Tongue (tissue), 2 donors: ENCODE results near the gene CHCHD1. TPM values are rescaled to one million over a fixed set of nuclear protein-coding genes. Genes with fewer than 3 reads are reported as not detected.
"Not testable (repeated sequence)": the region's sequence is repeated elsewhere in the genome, so short reads cannot be mapped to it uniquely, and the experiment has no call there.

Source experiments
- DNase-seq: peaks from one replicate; pipeline ENCODE4 v3.0.0-alpha.2; 2015
- total RNA-seq: library from RNA; depleted of rRNA; stranded (reverse); fragments of >200 nt; gene quantifications from one replicate; pipeline ENCODE4 v1.2.3, GENCODE V29; 2014

The CHCHD1 gene
- total RNA-seq, 1 donor from 2014 or later = 18.7 TPM

DNA sequence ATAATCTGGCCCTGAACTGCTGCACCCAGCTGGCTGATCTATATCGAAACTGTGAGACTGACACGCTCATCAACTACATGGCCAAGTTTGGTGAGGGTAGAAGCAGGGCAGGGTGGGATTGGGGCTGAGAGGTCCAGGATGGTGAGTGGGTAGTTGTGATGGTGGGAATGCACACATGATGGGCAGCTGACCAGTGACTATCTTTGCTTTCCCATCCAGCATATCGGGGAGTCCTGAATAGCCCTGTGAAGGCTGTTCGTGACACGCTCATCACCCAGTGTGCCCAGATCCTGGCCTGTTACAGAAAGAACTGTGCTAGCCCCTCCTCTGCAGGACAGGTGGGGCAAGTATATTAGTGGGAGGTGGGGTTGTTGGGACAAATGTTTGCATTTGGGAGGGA is 12.5 kb upstream of the CHCHD1 start:
- DNase-seq = no peak

DNA sequence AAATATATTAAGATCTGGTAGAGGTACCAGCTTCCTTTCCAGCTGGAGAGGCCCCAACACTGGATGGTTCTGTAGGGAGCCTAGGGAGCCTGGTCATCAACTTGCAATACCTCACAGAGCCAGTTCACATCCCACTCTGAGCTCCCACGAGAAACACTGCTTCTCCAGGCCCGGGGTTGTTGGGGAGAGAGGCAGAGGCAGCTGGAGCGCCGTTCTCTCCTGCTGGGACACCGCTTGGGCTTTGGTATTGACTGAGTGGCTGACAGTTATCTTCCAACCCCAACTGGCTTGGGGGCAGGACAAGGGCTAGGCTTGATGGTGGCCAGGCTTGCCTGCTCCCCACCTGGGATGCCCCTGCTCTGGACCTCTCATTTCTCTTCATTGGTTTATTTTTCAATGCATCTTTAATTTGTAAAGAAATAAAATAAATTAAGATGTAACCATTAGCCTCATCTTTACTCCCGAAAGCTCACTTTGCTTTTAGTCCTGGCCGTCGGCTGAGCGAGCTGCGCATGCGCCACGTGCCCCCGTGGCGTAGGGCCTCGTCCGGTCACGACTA is 10.0 kb upstream of the CHCHD1 start:
- DNase-seq = peak; percentile 95

DNA sequence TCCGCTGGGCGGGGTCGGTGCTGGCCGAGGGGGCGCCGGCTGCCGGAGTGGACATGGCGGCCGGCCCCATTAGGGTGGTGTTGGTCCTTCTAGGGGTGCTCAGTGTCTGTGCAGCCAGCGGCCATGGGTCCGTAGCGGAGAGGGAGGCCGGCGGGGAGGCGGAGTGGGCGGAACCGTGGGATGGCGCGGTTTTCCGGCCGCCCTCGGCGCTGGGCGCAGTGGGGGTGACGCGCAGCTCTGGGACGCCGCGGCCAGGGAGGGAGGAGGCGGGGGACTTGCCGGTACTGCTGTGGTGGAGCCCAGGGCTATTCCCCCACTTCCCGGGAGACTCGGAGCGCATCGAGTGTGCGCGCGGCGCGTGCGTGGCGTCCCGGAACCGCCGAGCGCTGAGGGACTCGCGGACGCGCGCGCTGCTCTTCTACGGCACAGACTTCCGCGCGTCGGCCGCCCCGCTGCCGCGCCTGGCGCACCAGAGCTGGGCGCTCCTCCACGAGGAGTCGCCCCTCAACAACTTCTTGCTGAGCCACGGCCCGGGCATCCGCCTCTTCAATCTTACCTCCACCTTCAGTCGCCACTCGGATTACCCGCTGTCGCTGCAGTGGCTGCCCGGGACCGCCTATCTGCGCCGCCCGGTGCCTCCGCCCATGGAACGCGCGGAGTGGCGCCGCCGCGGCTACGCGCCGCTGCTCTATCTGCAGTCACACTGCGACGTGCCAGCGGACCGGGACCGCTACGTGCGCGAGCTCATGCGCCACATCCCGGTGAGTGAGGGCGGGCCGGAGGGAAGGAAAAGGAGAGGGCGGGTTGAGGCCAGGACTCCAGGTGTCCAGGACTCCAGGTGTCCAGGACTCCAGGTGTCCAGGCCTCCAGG is 9.3 kb upstream of the CHCHD1 start:
- peak; percentile 87 for DNase-seq

DNA sequence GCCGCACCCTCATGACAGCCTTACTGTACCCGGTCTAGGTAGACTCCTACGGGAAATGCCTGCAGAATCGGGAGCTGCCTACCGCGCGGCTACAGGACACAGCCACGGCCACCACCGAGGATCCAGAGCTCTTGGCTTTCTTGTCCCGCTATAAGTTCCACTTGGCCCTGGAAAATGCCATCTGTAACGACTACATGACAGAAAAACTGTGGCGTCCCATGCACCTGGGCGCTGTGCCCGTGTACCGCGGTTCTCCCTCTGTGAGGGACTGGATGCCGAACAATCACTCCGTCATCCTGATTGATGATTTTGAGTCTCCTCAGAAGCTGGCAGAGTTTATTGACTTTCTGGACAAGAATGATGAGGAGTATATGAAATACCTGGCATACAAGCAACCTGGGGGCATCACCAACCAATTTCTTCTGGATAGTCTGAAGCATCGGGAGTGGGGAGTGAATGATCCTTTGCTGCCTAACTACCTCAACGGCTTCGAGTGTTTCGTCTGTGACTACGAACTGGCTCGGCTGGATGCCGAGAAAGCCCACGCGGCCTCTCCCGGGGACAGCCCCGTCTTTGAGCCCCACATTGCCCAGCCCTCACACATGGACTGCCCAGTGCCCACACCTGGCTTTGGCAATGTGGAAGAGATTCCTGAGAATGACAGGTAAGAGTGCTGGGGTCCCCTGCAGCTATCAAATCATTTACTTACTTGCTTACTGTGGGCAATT is 8.5 kb upstream of the CHCHD1 start:
- DNase-seq = no peak

DNA sequence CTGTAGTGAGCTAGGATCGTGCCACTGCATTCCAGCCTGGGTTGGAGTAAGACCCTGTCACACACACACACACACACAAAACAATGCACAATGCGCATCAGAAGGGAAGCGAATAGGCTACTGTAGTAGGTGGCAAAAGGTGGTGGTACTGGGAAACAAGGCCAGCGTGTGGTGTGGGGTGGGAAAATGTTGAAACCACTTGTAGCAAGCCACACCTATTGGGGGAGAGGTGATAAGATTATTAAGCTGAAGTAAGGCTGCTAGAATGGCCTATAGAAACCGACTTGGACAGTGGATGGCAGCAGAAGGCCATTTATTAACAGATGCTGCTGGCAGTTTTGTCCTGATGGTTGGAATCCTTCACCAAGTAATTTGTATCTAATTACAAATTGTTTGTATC is 7.2 kb upstream of the CHCHD1 start:
- DNase-seq = no peak

DNA sequence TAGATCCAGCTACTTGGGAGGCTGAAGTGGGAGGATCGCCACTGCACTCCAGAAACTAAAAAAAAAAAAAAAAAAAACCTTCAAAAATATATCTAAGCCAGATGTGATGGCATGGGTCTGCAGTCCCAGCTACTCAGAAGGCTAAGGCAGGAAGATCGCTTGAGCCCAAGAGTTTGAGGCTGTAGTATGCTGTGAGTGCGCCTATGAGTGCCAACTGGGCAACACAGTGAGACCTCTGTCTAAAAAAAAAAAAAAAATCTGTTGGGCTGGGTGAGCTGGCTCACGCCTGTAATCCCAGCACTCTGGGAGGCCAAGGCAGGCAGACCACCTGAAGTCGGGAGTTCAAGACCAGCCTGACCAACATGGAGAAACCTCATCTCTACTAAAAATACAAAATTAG is 2.8 kb upstream of the CHCHD1 start:
- no peak for DNase-seq

DNA sequence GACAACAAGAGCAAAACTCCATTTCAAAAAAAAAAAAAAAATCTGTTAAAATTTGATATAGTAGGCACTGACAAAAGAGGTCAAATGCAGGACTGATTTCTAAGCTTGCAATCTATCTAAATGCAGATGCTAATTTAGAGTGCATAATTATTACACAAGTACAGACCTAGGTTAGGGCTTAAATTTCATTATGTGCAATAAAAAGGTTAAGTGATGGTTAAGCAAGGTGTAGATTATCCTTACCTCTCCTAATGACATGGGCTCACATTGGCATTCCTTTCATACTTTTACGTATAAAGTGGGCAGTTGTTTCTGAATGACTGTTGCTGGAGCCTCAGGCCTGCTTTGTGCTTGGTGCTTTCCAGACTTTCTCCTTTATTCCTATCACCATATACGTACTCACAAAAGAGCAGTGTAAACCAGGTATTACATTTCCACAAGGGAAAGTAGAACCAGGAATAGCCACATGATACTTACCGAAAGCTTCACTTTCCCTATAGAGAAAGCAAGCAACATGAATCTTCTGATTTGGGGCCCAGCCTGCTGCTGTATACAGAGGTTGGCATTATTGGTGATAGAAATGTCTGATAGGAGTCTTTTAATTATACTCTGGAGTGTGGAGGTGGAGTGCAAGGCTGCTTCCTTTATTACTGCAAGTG is 2.2 kb upstream of the CHCHD1 start:
- no peak for DNase-seq

DNA sequence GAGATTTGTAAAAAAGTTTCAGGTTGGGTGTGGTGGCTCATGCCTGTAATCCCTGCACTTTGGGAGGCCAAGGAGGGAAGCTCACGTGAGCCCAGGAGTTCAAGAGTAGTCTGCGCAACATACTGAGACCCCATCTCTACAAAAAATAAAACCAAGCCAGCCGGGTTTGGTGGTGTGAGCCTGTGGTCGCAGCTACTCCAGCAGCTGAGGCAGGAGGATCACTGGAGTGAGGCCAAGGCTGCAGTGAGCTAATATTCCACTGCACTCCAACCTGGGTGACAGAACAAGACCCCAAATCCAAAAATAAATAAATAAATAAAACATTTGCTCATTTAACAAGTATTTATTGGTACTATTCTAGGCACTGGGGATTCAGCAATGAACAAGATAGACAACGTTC is 1.5 kb upstream of the CHCHD1 start:
- no peak for DNase-seq

DNA sequence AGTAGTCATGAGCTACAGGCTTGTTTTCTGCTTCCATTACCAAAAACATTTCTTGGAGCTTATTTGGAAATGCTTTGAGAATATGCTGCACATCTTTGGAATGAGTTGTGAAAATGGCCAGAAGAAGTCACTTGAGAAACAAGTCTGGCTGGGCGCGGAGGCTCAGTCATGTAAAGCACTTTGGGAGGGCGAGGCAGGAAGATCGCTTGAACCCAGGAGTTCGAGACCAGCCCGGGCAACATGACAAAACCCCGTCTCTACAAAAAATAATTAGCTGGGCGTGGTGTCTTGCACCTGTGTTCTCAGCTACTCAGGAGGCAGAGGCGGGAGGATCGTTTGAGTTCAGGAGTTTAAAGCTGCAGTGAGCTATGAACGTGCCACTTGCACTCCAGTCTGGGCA is 882 bp upstream of the CHCHD1 start:
- DNase-seq = no peak

DNA sequence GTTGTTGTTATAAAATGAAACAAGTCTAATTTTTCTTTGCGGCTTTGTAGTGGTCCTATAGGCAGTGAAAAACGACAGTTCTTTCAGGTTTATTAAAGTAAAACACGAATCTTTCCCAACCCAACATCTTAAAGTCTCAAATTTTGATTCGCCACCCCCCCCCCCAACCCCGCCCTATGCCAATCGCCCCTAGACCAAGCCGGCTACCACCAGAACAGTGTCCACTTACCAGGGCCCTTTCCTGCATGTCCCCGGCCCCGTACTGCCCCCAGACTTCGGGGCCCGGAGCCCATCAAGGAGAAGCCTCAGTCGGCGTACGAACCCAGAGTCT is 335 bp upstream of the CHCHD1 start:
- no peak for DNase-seq

DNA sequence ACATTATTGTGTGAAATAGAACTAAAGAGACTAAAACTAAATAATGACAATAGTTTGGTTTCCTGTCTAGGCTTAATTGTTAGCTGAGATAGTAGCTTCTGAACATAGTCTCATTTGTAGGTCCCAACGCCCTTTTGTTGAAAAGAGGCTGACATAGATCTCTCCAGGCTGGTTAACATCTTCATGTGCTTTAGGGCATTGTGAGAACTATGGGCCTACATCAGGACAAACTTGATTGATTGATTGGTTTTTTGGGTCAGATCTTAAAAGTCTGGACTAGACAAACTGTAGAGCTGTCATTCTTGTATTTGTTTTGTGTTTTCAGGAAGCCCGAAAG is 869 bp downstream of the CHCHD1 start:
- no peak for DNase-seq

DNA sequence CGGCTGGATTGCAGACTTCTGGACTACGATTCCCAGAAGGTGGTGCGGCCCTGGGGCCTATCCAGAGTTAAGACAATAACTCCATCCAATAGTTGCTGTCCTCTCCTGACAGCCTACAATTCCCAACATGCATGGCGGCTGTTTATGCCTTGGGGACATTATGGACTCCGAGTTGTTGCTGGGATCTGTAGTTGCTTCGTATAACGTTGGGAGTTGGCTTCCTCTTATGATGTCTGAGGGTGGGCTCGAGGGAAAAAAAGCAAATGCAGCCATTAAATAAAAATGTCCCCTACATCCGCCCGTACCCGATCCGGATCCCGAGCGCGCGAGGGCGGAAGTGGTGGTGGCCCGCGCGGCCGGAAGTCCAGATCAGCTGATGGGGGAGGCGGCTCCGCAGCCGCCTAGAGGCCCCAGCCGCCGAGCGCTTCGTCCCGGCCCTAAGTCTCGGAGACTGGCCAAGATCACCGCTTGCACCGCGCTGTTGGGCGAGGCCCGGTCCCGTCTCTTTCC is 3.4 kb downstream of the CHCHD1 start, which contains the start of gene ZSWIM8:
Gene ZSWIM8, plus strand, starts transcription at position 396 of the 510 bp plus-strand sequence. CDS start 273 bp downstream, outside the sequence.
- peak; percentile 98 for DNase-seq

DNA sequence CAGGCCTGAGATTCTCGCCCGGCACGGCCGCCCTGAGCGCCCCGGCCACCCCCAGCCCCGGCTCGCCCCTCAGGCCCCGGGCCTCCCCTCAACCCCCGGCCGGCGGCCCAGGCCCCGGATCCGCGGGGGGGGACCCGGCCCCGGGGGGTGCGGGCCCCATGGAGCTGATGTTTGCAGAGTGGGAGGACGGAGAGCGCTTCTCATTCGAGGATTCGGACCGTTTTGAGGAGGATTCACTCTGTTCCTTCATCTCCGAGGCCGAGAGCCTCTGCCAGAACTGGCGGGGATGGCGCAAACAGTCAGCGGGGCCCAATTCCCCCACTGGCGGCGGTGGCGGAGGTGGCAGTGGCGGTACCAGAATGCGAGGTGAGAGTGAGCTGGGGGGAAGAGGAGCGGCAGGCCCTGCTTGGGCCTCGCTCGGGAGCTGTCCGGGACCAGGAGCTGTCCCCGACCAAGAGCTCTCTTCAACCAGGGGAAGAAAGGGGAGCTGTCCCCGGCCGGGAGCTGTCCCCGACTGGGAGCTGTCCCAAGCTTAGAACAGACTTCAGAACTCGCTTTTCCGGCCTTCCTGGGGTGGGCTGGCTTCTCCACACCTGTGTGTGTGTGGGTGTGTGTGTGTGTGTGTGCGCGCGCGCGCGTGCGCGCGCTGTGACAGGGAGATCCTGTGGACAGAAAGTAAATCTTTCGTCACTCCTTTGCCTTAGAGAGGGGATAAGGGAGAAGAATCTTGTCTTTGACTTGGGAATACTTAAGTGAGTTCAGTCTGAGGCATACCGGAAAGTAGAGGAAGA is 4.1 kb downstream of the CHCHD1 start:
- DNase-seq = peak; percentile 49

DNA sequence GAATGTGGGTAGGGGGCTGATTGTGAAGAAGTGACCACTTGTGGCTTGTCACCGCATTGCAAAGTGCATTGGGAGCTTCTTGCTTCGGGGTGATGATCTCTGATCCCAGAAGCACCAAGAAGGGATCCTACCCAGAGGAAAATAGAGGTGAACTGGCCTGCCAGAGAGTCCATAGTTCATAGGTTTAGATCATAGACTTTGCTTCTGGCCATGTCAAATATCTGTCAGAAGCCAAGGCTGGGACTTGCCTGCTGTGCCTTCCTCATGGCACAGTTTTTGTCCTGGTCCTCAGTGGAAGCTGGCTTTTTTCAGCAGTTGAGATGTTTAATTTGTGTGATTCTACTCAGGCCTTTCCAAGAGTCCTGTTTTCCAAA is 4.7 kb downstream of the CHCHD1 start:
- DNase-seq = no peak

DNA sequence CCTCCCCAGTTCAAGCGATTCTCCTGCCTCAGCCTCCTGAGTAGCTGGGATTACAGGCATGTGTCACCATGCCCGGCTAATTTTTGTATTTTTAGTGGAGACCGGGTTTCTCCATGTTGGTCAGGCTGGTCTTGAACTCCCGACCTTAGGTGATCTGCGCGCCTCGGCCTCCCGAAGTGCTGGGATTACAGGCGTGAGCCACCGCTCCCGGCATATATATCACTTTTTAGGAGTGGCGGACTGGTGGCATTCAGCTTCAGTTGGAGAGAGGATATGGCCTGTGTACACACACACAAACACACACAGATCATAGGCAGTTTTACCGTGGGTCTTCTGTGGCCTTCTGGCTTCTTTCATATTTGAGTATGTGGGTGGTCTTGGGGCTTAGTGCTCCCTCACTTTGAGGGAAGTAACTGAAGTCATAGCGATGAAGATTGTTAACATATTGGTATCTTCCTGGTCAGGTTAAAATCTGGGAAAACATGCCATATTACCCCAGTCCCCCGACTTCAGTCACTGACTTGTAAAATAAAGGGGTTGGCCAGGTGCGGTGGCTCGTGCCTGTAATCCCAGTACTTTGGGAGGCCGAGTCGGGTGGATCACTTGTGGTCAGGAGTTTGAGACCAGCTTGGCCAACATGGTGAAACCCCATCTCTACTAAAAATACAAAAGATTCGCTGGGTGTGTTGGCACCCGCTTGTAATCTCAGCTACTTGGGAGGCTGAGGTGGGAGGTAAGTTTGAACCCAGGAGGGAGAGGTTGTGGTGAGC is 5.4 kb downstream of the CHCHD1 start:
- DNase-seq = not testable (repeated sequence)

DNA sequence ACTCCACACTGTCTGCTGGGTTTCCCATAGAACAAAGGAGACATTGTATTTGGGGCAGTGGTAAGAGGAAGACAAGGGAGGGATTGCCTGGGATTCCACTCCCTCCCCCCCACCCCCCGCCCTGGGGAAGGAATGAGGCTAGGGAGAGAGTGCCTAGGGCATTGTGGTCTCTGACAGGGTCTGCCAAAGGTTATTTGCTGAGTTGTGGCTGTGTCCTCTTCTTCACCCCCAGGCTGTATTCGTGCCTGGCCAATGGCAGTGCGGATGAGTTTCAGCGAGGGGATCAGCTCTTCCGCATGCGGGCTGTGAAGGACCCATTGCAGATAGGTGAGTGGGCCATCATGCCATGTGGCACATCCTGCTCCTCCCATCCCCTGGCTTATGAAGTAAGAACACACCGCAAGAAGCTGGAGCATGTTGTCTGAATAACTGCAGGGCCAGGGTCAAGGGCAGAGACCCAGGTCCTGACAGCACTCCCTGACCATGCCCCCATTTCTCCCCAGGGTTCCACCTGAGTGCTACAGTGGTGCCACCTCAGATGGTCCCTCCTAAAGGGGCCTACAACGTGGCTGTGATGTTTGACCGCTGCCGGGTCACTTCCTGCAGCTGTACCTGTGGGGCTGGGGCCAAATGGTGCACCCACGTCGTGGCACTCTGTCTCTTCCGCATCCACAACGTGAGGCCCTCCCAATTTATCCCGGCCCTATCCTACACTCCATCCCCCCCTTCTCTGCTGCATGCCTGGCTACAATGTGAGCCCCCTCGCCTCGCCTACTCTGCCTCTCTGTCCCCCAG is 7.2 kb downstream of the CHCHD1 start:
- no peak for DNase-seq

DNA sequence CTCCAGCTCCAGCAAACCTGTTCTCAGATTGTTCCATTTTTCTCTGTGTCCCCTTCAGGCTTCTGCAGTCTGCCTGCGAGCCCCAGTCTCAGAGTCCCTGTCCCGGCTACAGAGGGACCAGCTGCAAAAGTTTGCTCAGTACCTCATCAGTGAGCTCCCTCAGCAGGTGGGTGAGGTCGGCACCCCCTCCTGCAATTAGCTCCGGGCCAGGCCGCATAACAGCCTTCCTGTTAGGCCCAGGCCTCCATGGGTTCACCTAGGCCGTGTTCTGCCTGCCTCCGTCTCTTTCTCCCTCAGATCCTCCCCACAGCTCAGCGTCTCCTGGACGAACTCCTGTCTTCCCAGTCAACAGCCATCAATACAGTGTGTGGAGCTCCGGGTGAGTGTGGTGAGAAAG is 7.8 kb downstream of the CHCHD1 start:
- no peak for DNase-seq

DNA sequence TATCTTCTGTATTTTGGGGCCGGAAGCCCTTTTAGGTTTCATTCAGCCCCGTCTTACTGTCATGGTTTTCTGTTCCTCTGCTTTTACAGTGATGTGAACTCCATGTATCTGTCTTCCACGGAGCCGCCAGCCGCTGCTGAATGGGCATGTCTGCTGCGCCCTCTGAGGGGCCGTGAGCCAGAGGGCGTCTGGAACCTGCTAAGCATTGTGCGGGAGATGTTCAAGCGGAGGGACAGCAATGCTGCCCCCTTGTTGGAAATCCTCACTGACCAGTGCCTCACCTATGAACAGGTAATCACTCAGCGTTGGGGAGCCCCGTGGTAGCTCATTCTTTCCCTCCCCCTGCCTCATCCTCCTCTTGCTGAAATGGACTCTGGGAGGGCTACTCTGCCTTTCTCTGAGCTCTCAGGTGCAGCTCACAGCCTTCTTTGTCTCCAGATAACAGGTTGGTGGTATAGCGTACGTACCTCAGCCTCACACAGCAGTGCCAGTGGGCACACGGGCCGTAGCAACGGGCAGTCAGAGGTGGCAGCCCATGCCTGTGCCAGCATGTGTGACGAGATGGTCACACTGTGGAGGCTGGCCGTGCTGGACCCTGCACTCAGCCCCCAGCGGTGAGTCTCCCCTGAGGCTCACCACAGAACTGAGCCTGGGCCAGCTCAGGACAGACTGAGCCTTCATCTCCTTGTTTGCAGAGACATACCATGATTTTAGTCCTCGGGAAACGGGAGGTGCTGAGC is 9.2 kb downstream of the CHCHD1 start:
- no peak for DNase-seq

DNA sequence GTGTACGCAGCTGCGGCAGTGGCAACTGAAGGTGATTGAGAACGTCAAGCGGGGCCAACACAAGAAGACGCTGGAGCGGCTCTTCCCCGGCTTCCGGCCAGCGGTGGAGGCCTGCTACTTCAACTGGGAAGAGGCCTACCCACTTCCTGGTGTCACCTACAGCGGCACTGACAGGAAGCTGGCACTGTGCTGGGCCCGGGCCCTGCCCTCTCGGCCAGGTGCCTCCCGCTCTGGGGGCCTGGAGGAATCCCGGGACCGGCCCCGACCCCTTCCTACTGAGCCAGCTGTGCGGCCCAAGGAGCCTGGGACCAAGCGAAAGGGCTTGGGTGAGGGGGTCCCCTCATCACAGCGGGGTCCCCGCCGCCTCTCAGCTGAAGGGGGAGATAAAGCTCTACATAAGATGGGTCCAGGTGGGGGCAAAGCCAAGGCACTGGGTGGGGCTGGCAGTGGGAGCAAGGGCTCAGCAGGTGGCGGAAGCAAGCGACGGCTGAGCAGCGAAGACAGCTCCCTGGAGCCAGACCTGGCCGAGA is 10.1 kb downstream of the CHCHD1 start:
- no peak for DNase-seq
